ENCODE data around the gene AFG3L2. TPM values are rescaled to one million over a fixed set of nuclear protein-coding genes. Genes with fewer than 3 reads are reported as not detected.

The AFG3L2 gene
- total and polyA plus RNA-seq, 2 of the 13 experiments (the other 11 are each of a cell fraction or from before 2014, with no cell fraction given), result 28.6 to 86.9 TPM

DNA sequence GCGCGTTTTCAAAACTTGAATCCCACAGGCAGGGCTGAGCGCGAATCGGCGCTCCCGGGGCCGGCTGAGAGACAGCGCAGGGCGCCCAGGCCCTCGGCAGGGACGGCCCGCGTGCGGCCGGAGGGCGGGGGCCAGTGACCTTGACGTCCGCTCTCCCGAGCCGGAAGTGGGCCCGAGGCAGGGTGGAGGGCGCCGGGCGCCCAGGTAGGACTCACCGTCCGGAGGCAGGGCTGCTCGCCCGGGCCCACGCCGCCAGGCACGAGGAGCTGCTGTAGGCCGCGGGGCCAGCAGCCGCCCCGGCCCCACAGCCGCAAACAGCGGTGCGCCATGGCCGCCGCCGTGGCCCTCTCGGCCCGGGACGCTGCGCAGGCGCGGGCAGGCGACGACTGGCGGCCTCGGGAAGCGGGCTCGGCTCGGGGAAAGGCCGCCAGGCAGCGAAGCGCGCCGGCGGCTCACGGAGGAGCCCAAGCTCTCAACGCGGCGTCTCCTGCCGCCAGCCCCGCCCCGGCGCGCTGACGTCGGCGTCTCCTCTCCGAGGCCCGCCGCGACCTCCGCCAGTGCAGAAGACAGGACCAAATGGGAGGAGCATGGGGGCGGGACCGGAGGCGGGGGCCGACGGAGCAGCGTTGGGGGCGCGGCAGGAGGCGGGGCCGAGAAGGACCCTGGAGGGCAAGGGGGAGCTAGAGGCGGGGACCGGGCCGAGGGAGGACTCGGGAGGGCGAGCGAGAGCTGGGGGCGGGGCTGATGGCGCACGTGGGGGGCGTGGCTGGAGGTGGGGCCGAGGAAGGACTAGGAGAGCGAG lies at the start of gene AFG3L2 (continued):
- TF ChIP-seq, protein P1, sequence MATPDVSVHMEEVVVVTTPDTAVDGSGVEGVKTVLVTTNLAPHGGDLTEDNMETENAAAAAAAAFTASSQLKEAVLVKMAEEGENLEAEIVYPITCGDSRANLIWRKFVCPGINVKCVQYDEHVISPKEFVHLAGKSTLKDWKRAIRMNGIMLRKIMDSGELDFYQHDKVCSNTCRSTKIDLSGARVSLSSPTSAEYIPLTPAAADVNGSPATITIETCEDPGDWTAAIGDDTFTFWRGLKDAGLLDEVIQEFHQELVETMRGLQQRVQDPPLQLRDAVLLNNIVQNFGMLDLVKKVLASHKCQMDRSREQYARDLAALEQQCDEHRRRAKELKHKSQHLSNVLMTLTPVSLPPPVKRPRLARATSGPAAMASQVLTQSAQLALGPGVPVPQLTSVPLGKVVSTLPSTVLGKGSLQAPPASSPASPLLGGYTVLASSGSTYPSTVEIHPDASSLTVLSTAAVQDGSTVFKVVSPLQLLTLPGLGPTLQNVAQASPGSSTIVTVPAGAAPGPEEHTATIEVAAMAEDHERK (CRISPR knock-in tag; IDR thresholded peaks at IDR 0.05; ENCODE audit: low read depth), result no peak
- TF ChIP-seq RNF2 (conservative IDR thresholded peaks at IDR 0.05; ENCODE audit: low read depth) (peak; percentile 92; the same call in 1 of the 2 replicates), PTBP1 (IDR thresholded peaks at IDR 0.05; ENCODE audit: low read depth, low read length, poor library complexity, severe bottlenecking) (no peak), SMAD1 (CRISPR knock-in tag; IDR thresholded peaks at IDR 0.05; ENCODE audit: borderline replicate concordance, low read depth) (peak; percentile 90), REL (CRISPR knock-in tag; conservative IDR thresholded peaks at IDR 0.05) (0 out of 2 replicates have a peak, but pooled peaks have one; percentile 20), ZNF432 (CRISPR knock-in tag; IDR thresholded peaks at IDR 0.05; ENCODE audit: borderline replicate concordance) (no peak), HIVEP1 (CRISPR knock-in tag; IDR thresholded peaks at IDR 0.05) (no peak; the same call in 1 of the 2 replicates), KLF16 (CRISPR knock-in tag; IDR thresholded peaks at IDR 0.05) (peak in 1 of 2 experiments; percentile 6; a peak in 1 of 4 replicates), ZNF737 (CRISPR knock-in tag; IDR thresholded peaks at IDR 0.05; ENCODE audit: borderline replicate concordance) (no peak; the same call in 1 of the 2 replicates), ZNF484 (CRISPR knock-in tag; IDR thresholded peaks at IDR 0.05; ENCODE audit: borderline replicate concordance, low read depth) (no peak), ZNF382 (CRISPR knock-in tag; IDR thresholded peaks at IDR 0.05; ENCODE audit: borderline replicate concordance) (no peak), ZNF546 (CRISPR knock-in tag; conservative IDR thresholded peaks at IDR 0.05) (peak; percentile 90), ZNF264 (CRISPR knock-in tag; IDR thresholded peaks at IDR 0.05) (no peak), ZNF460 (CRISPR knock-in tag; IDR thresholded peaks at IDR 0.05; ENCODE audit: borderline replicate concordance) (no peak), SRSF9 (IDR thresholded peaks at IDR 0.05; ENCODE audit: borderline replicate concordance, insufficient read depth, low read depth, low read length, poor library complexity, severe bottlenecking) (no peak), ZFP1 (CRISPR knock-in tag; IDR thresholded peaks at IDR 0.05) (no peak)
- TF ChIP-seq, protein P2, sequence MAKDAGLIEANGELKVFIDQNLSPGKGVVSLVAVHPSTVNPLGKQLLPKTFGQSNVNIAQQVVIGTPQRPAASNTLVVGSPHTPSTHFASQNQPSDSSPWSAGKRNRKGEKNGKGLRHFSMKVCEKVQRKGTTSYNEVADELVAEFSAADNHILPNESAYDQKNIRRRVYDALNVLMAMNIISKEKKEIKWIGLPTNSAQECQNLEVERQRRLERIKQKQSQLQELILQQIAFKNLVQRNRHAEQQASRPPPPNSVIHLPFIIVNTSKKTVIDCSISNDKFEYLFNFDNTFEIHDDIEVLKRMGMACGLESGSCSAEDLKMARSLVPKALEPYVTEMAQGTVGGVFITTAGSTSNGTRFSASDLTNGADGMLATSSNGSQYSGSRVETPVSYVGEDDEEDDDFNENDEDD (CRISPR knock-in tag; IDR thresholded peaks at IDR 0.05; ENCODE audit: borderline replicate concordance), result peak; percentile 33; the same call in 1 of the 2 replicates
- TF ChIP-seq, protein P3, sequence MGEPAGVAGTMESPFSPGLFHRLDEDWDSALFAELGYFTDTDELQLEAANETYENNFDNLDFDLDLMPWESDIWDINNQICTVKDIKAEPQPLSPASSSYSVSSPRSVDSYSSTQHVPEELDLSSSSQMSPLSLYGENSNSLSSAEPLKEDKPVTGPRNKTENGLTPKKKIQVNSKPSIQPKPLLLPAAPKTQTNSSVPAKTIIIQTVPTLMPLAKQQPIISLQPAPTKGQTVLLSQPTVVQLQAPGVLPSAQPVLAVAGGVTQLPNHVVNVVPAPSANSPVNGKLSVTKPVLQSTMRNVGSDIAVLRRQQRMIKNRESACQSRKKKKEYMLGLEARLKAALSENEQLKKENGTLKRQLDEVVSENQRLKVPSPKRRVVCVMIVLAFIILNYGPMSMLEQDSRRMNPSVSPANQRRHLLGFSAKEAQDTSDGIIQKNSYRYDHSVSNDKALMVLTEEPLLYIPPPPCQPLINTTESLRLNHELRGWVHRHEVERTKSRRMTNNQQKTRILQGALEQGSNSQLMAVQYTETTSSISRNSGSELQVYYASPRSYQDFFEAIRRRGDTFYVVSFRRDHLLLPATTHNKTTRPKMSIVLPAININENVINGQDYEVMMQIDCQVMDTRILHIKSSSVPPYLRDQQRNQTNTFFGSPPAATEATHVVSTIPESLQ (CRISPR knock-in tag; conservative IDR thresholded peaks at IDR 0.05), result no peak
- TF ChIP-seq, protein P4, sequence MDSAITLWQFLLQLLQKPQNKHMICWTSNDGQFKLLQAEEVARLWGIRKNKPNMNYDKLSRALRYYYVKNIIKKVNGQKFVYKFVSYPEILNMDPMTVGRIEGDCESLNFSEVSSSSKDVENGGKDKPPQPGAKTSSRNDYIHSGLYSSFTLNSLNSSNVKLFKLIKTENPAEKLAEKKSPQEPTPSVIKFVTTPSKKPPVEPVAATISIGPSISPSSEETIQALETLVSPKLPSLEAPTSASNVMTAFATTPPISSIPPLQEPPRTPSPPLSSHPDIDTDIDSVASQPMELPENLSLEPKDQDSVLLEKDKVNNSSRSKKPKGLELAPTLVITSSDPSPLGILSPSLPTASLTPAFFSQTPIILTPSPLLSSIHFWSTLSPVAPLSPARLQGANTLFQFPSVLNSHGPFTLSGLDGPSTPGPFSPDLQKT (CRISPR knock-in tag; IDR thresholded peaks at IDR 0.05; ENCODE audit: borderline replicate concordance), result no peak
- TF ChIP-seq, protein P5, sequence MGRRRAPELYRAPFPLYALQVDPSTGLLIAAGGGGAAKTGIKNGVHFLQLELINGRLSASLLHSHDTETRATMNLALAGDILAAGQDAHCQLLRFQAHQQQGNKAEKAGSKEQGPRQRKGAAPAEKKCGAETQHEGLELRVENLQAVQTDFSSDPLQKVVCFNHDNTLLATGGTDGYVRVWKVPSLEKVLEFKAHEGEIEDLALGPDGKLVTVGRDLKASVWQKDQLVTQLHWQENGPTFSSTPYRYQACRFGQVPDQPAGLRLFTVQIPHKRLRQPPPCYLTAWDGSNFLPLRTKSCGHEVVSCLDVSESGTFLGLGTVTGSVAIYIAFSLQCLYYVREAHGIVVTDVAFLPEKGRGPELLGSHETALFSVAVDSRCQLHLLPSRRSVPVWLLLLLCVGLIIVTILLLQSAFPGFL (CRISPR knock-in tag; IDR thresholded peaks at IDR 0.05), result no peak
- TF ChIP-seq, protein P6, sequence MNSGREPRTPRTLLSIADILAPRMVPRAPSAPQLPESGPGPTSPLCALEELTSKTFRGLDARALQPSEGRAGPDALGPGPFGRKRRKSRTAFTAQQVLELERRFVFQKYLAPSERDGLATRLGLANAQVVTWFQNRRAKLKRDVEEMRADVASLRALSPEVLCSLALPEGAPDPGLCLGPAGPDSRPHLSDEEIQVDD (CRISPR knock-in tag; IDR thresholded peaks at IDR 0.05; ENCODE audit: borderline replicate concordance), result peak; percentile 90; the same call in 1 of the 2 replicates

Data from HepG2 (cell line).